Measurements from ENCODE around the gene CD300LF. TPM values are rescaled to one million over a fixed set of nuclear protein-coding genes. Genes with fewer than 3 reads are reported as not detected.

CD300LF gene
- total RNA-seq, 1 donor from 2014 or later, result 0.49 TPM

GRCh38 chr17:74694081-74694480 lies 18.6 kb downstream of the CD300LF start:
- TF ChIP-seq POLR2AphosphoS5 (IDR thresholded peaks at IDR 0.05; ENCODE audit: insufficient read depth in 1 of 2, low read depth in 1 of 2) (no peak), POLR2A (IDR thresholded peaks at IDR 0.05) (no peak), CTCF (IDR thresholded peaks at IDR 0.05) (no peak)

GRCh38 chr17:74691151-74691550 lies 21.6 kb downstream of the CD300LF start:
- H3K9me3 ChIP-seq, result no peaks in the 10 kb centered on the region
- intact Hi-C loops (cut with DNase I), result no loop called here
- H3K36me3 ChIP-seq, result no peaks in the 10 kb centered on the region
- no peak overlapping the region for H3K27ac ChIP-seq
- DNase-seq (ENCODE audit: extremely low spot score in 2 of 2), result no peak
- H3K4me1 ChIP-seq, result no peaks in the 10 kb centered on the region
- no peak for TF ChIP-seq CTCF (IDR thresholded peaks at IDR 0.05)
- no peak for TF ChIP-seq POLR2AphosphoS5 (IDR thresholded peaks at IDR 0.05; ENCODE audit: insufficient read depth in 1 of 2, low read depth in 1 of 2)
- no peak for TF ChIP-seq POLR2A (IDR thresholded peaks at IDR 0.05)
- H3K27me3 ChIP-seq, result no peaks in the 10 kb centered on the region
- no peak overlapping the region for H3K4me3 ChIP-seq

More at GRCh38 chr17:74694081-74694480, 18.6 kb downstream of the CD300LF start:
- no peaks in the 10 kb centered on the region for H3K27me3 ChIP-seq
- no peak overlapping the region for H3K27ac ChIP-seq
- no peaks in the 10 kb centered on the region for H3K36me3 ChIP-seq
- no peaks in the 10 kb centered on the region for H3K9me3 ChIP-seq
- intact Hi-C loops (cut with DNase I), result no loop called here
- H3K4me3 ChIP-seq, result no peak overlapping the region
- no peaks in the 10 kb centered on the region for H3K4me1 ChIP-seq
- DNase-seq (ENCODE audit: extremely low spot score in 2 of 2), result no peak

- no peaks in the 10 kb centered on the region for H3K27me3 ChIP-seq
- no peaks in the 10 kb centered on the region for H3K4me1 ChIP-seq
- no peaks in the 10 kb centered on the region for H3K36me3 ChIP-seq
- TF ChIP-seq POLR2A (IDR thresholded peaks at IDR 0.05), result no peak
- TF ChIP-seq POLR2AphosphoS5 (IDR thresholded peaks at IDR 0.05; ENCODE audit: insufficient read depth in 1 of 2, low read depth in 1 of 2), result no peak
- TF ChIP-seq CTCF (IDR thresholded peaks at IDR 0.05), result no peak
- no peaks in the 10 kb centered on the region for H3K9me3 ChIP-seq
- intact Hi-C loops (cut with DNase I), result no loop called here
- DNase-seq (ENCODE audit: extremely low spot score in 2 of 2), result no peak
- no peak overlapping the region for H3K4me3 ChIP-seq
- no peak overlapping the region for H3K27ac ChIP-seq
These were observed 22.3 kb downstream of the CD300LF start for GRCh38 chr17:74690409-74690825.

- DNase-seq (ENCODE audit: extremely low spot score in 2 of 2), result no peak
- TF ChIP-seq POLR2A (IDR thresholded peaks at IDR 0.05) (no peak), POLR2AphosphoS5 (IDR thresholded peaks at IDR 0.05; ENCODE audit: insufficient read depth in 1 of 2, low read depth in 1 of 2) (no peak), CTCF (IDR thresholded peaks at IDR 0.05) (no peak)
- Histone ChIP-seq H3K27ac (no peak overlapping the region), H3K36me3 (no peaks in the 10 kb centered on the region), H3K9me3 (no peaks in the 10 kb centered on the region), H3K4me3 (no peak overlapping the region), H3K4me1 (no peaks in the 10 kb centered on the region), H3K27me3 (no peaks in the 10 kb centered on the region)
- intact Hi-C loops (cut with DNase I), result no loop called here
These were observed 24.8 kb downstream of the CD300LF start for GRCh38 chr17:74687886-74688285.

- Histone ChIP-seq H3K4me1 (no peaks in the 10 kb centered on the region), H3K9me3 (no peaks in the 10 kb centered on the region), H3K4me3 (no peak overlapping the region), H3K27me3 (no peaks in the 10 kb centered on the region), H3K27ac (no peak overlapping the region), H3K36me3 (no peaks in the 10 kb centered on the region)
- TF ChIP-seq POLR2AphosphoS5 (IDR thresholded peaks at IDR 0.05; ENCODE audit: insufficient read depth in 1 of 2, low read depth in 1 of 2) (no peak), POLR2A (IDR thresholded peaks at IDR 0.05) (no peak), CTCF (IDR thresholded peaks at IDR 0.05) (no peak)
- DNase-seq (ENCODE audit: extremely low spot score in 2 of 2), result no peak
- intact Hi-C loops (cut with DNase I), result no loop called here
These were observed 26.0 kb downstream of the CD300LF start for GRCh38 chr17:74686761-74687160.
